ENCODE results near the gene IQCK.
"Not testable (repeated sequence)": the region's sequence is repeated elsewhere in the genome, so short reads cannot be mapped to it uniquely, and the experiment has no call there.

GRCh38 chr16:19801824-19802223, 83.8 kb downstream of the IQCK start:
- TF ChIP-seq CTCF (IDR thresholded peaks at IDR 0.05; ENCODE audit: low read depth, low read length); EZH2phosphoT487 (IDR thresholded peaks at IDR 0.05; ENCODE audit: low read depth): not testable (repeated sequence)
